Measurements from ENCODE around the gene MEPE. TPM values are rescaled to one million over a fixed set of nuclear protein-coding genes. Genes with fewer than 3 reads are reported as not detected.

Gene MEPE
- total RNA-seq, 2 experiments from 2014 or later = not detected

- H3K4me3 ChIP-seq (ENCODE audit: low read depth, low read length, poor library complexity, severe bottlenecking) = no peak overlapping the region
- BruUV-seq (replicated peaks) = no TSS peak
- CTCF ChIA-PET (ENCODE audit: unreplicated experiment) = no interaction called here
- no peak for DNase-seq (ENCODE audit: low spot score)
- H3K36me3 ChIP-seq (ENCODE audit: insufficient read depth, low read length) = no peaks in the 10 kb centered on the region
- H2AFZ ChIP-seq (ENCODE audit: low read length) = no peak overlapping the region
- H3K9me2 ChIP-seq (ENCODE audit: insufficient read depth, low read length) = no peaks in the 10 kb centered on the region
- H3K9me3 ChIP-seq (ENCODE audit: low read length) = no peaks in the 10 kb centered on the region
- peaks cover under 1% of the 10 kb centered on the region for H3K4me1 ChIP-seq (ENCODE audit: insufficient read depth, low read length, poor library complexity, severe bottlenecking)
- H3K27ac ChIP-seq (ENCODE audit: low read depth, low read length, poor library complexity, severe bottlenecking) = no peak overlapping the region
- intact Hi-C loops (cut with micrococcal nuclease; ENCODE audit: unreplicated experiment) = no loop called here
- TF ChIP-seq CTCF (conservative IDR thresholded peaks at IDR 0.05; ENCODE audit: low read length) (no peak), EZH2phosphoT487 (IDR thresholded peaks at IDR 0.05; ENCODE audit: borderline replicate concordance, low read depth, low read length) (no peak)
- no peak overlapping the region for H3K4me2 ChIP-seq (ENCODE audit: low read length)
- H4K20me1 ChIP-seq (ENCODE audit: insufficient read depth, low read length) = no peaks in the 10 kb centered on the region
- no peaks in the 10 kb centered on the region for H3K79me2 ChIP-seq (ENCODE audit: insufficient read depth, low read depth, low read length)
- POLR2A ChIA-PET = interaction anchor here (0.8 kb wide), 1 partner anchor 24 kb away, joined by 3 read pairs; no protein-coding TSS in a partner anchor
These were observed 63.3 kb downstream of the MEPE start for GRCh38 chr4:87895964-87896621.

Other genes starting within 250 kb of the MEPE start
- gene DSPP, start 224.4 kb upstream of the MEPE start, total RNA-seq (2014; rRNA removed; shearing (Covaris generic)) = not detected in 2 replicates
- gene DSPP, start 224.4 kb upstream of the MEPE start, total RNA-seq (2022) = not detected in 2 replicates
- not detected in 2 replicates for gene DMP1, start 182.7 kb upstream of the MEPE start, total RNA-seq (2014; rRNA removed; shearing (Covaris generic))
- gene DMP1, start 182.7 kb upstream of the MEPE start, total RNA-seq (2022) = not detected in 2 replicates
- 0.09 TPM in 1 of 2 replicates, not detected in the other for gene IBSP, start 33.4 kb upstream of the MEPE start, total RNA-seq (2014; rRNA removed; shearing (Covaris generic))
- not detected in 2 replicates for gene IBSP, start 33.4 kb upstream of the MEPE start, total RNA-seq (2022)
- gene SPP1, start 142.7 kb downstream of the MEPE start, total RNA-seq (2014; rRNA removed; shearing (Covaris generic)) = 1.4 TPM in 1 of 2 replicates, not detected in the other
- not detected in 2 replicates for gene SPP1, start 142.7 kb downstream of the MEPE start, total RNA-seq (2022)
- gene PKD2, start 174.7 kb downstream of the MEPE start, total RNA-seq (2014; rRNA removed; shearing (Covaris generic)) = 4.5 and 8.5 TPM in 2 replicates
- 3.1 and 3.8 TPM in 2 replicates for gene PKD2, start 174.7 kb downstream of the MEPE start, total RNA-seq (2022)